GM10266 (cell line): ENCODE data around the gene TGFBI.

ENCODE experiments used
- DNase-seq: peaks from one replicate; pipeline ENCODE4 v3.0.0; 2012; ENCODE audit errors: extremely low spot score
- TF ChIP-seq, protein P1 (sequence below): IDR thresholded peaks from 2 replicates; pipeline ENCODE4 v1.5.1; 2012; ENCODE audit warnings: mild to moderate bottlenecking, low read depth; ENCODE audit not compliant: control insufficient read depth, insufficient read depth; ENCODE audit errors: missing control alignments

The TGFBI gene

DNA sequence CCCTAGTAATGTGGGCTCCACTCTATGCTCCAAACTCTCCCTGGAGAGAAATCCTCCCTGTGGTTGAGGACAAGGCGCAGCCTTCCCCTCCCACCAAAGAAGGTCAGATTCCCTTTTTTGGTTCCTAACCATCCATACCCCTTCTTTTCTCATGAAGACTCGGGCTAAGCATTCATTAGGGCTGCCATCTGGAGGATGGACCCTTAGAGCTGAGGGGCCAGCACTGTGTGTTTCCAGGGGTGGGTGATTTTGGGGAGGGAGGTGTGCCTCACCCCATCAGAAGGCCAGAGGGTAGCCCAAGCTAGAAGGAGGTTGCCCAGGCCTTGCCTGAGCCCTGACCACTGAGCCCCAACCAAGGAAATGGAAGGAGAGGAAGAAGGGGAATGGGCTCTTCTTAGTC is 36.8 kb downstream of the TGFBI start:
- TF ChIP-seq, protein P1, sequence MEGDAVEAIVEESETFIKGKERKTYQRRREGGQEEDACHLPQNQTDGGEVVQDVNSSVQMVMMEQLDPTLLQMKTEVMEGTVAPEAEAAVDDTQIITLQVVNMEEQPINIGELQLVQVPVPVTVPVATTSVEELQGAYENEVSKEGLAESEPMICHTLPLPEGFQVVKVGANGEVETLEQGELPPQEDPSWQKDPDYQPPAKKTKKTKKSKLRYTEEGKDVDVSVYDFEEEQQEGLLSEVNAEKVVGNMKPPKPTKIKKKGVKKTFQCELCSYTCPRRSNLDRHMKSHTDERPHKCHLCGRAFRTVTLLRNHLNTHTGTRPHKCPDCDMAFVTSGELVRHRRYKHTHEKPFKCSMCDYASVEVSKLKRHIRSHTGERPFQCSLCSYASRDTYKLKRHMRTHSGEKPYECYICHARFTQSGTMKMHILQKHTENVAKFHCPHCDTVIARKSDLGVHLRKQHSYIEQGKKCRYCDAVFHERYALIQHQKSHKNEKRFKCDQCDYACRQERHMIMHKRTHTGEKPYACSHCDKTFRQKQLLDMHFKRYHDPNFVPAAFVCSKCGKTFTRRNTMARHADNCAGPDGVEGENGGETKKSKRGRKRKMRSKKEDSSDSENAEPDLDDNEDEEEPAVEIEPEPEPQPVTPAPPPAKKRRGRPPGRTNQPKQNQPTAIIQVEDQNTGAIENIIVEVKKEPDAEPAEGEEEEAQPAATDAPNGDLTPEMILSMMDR = no peak
- DNase-seq = no peak

DNA sequence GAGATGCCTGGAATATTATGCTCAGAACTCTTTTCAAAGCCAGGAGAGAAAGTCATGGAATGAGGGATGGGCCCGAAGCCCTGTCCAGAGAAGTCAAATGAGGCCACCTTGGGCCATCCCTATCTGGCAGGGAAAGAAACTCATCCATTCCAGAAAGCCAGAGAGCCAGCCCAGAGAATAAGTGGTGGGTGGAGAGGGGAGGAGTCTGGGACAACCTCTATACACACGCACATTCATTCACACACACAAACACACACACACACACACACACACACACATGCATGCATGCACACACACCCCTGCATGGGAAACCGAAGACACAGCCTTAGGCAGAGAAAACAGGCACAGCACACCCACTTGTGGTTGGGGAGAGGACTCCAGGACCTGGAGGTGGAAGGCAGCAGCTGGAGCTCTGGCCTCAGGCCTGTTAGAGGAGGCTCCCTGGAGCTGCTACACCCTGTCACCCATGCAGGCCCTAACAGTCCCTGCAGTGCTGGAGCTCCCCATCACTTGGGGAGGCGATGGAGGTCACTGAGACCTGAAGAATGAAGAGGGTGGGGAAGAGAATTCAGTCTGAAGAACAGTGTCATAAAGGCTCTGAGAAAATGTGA is 38.0 kb downstream of the TGFBI start:
- TF ChIP-seq, protein P1 = no peak
- DNase-seq = no peak

DNA sequence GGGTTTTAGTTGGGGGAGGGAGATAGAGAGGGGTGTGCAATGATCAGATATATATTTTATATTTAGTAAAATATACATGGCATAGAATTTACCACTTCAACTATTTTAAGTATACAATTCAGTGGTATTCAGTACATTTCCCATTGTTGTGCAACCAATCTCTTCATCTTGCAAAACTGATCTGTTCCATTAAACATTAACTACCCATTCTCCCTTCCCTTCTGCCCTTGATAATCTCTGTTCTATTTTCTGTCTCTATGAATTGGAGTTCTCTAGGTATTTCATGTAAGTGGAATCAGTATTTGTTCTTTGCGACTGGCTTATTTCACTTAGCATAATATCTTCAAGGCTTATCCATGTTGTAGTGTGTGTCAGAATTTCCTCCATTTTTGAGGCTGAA is 38.6 kb downstream of the TGFBI start:
- no peak for DNase-seq
- TF ChIP-seq, protein P1 = no peak

DNA sequence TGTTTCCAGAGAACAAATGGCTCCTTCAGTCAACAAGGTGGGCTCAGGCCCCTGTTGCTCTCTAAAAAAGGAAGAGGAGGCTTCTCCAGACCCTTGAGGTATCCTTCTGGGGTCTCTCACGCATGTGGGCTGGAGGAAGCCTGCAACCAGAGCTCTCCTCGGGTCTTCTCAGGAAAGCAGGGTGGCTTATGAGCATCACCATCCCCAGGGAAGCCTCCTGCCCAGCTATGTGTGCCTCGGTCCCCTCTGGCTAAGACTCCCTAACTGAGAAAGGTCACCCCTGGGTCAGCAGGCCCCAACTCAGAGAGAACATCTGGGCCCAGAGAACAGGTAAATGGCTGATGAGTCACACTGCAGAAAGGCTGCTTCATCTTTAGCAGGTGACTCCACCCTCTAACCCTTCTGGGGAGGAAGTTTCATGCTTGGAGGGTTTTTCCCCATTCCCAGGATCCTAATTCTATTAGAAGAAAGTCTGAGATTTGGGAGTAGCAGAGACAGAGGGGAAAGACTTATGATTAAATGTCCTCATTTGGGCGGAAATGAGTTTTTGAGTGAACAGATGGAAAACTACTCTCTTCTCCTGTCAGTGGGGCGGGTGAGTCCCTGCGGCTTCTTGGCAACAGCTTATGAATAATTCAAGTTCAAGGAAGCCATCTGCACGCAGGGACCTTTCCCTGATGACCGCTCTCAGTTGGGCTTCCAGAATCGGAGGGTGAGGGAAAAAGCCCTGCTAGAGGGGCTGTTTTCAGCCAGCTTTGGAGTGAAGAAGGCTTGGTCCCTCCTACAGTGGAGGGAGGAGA is 41.9 kb downstream of the TGFBI start:
- no peak for DNase-seq
- TF ChIP-seq, protein P1 = no peak

DNA sequence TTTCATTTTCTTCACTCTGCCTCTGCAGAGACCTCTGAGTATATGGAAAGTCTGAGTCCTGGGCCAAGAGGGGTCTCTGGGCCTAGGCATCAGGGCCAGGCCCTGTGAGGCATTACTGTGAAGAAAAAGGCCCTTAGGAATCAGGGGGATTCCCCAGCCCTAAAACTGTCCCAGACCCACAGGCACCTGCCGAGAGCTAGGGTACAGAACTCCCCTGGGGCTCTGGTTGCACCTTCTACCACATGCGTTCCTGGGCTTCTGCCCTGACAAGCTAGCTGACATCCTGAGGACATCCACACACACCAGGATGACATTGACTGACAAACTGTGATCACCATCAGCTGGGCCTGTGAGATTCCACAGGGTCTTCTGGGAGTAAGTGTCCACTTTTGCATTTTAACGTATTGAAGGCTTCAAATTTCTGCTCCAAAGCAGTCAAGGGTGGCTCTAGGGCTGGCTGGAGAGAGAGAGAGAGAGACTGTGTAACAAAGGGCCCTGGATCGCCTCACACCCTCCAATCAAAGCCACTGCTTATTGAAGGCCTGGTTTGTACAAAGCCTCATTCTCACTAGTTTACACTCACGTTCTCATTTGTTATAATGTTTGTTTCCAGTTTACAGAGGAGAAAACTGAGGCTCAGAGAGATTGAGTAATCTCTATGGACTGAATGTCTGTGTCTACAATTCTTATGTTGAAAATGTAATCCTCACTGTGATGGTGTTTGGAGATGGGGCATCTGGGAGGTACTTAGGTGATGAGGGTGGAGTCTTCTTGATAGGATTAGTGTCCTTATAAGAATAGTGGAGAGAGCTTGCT is 45.1 kb downstream of the TGFBI start:
- TF ChIP-seq, protein P1 = no peak
- DNase-seq = peak; percentile 20

DNA sequence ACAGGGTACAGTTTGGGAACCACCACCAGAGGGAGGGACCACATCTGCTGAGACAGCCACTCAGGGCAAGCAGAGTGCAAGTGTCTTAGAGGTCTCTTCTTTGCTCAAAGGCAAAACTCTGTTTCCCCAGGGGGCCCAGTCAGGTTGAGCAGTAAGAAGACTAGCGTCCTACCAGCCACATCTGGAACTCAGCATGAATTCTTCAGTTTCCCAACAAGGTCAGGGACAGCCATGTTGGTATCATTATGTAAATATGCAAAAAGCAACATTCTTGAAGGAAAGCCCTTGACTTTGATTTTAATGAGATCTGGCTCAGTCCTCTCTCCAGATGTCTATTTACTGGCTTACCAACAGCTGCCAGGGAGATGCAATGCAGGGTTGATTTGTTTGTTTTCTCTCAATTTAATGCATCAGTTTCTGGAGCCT is 46.7 kb downstream of the TGFBI start:
- DNase-seq = no peak
- TF ChIP-seq, protein P1 = no peak
